ENCODE data around the gene KPNA1. TPM values are rescaled to one million over a fixed set of nuclear protein-coding genes. Genes with fewer than 3 reads are reported as not detected.
A peak's percentile ranks its signal among the peaks of the same experiment; 100 is the strongest.

The KPNA1 gene
- total RNA-seq, 1 donor from 2014 or later = 86.8 TPM

- Mint-ChIP-seq H3K4me1 (peaks cover 15% of the 10 kb centered on the region), H3K36me3 (ENCODE audit: low read depth) (peaks cover 7% of the 10 kb centered on the region), H3K9me3 (no peaks in the 10 kb centered on the region), H3K27ac (ENCODE audit: unreplicated experiment) (no peak overlapping the region), H3K27me3 (ENCODE audit: low read depth) (no peaks in the 10 kb centered on the region), H3K4me3 (no peak overlapping the region)
- no peak for DNase-seq (ENCODE audit: low read depth, low spot score)
- no peak for TF ChIP-seq CTCF (conservative IDR thresholded peaks at IDR 0.05)
These were observed 48.0 kb downstream of the KPNA1 start for GRCh38 chr3:122466701-122467240.

DNA sequence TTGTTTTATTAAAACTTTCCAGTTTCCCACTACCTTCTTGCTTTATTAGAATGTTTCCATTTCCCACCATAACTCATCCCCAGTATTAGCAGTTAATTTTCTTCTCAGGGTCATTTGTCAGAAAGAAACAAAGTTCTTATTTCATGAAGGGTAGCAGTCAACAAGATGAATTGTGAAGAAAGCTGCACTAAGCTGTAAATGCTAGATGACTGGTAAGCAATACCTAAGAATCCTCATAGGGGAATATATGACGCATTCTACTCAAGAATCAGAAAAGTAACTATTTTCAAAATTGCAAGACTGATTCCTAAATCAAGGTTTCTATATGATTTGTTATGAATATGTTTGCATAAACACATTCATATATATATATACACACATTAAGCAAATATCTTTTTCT is 50.1 kb downstream of the KPNA1 start:
- Mint-ChIP-seq H3K4me1 (peaks cover 14% of the 10 kb centered on the region), H3K27ac (ENCODE audit: unreplicated experiment) (no peak overlapping the region), H3K36me3 (ENCODE audit: low read depth) (peaks cover 7% of the 10 kb centered on the region), H3K9me3 (no peaks in the 10 kb centered on the region), H3K4me3 (no peak overlapping the region), H3K27me3 (ENCODE audit: low read depth) (no peaks in the 10 kb centered on the region)
- TF ChIP-seq CTCF (conservative IDR thresholded peaks at IDR 0.05) = no peak
- no peak for DNase-seq (ENCODE audit: low read depth, low spot score)

DNA sequence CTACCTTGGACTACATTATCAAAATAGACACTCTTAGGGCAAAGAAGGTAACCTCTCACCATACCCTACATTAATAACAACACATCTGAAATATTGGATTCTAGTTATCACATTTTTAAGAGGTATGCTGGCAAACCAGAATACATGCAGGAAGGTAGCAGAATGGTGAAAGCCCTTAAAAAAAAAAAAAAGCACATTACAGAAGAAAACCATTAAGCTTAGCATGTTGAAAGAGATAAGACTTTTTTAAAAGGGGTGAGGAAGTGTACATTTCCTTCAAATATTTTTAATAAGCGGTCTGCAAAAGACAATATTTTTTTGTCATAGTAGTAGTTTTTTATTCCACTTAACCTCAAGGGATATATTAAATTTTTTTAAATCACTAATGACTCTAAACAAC is 52.3 kb downstream of the KPNA1 start:
- no peak for DNase-seq (ENCODE audit: low read depth, low spot score)
- peaks cover 7% of the 10 kb centered on the region for H3K36me3 Mint-ChIP-seq (ENCODE audit: low read depth)

GRCh38 chr3:122461806-122462205 is 52.9 kb downstream of the KPNA1 start:
- no peak for DNase-seq (ENCODE audit: low read depth, low spot score)
- Mint-ChIP-seq H3K4me3 (no peak overlapping the region), H3K36me3 (ENCODE audit: low read depth) (peaks cover 4% of the 10 kb centered on the region), H3K27me3 (ENCODE audit: low read depth) (no peaks in the 10 kb centered on the region), H3K9me3 (no peaks in the 10 kb centered on the region), H3K27ac (ENCODE audit: unreplicated experiment) (no peak overlapping the region), H3K4me1 (no peaks in the 10 kb centered on the region)
- TF ChIP-seq CTCF (conservative IDR thresholded peaks at IDR 0.05) = no peak

More for the DNA sequence above, 52.3 kb downstream of the KPNA1 start:
- Mint-ChIP-seq H3K4me3 (no peak overlapping the region), H3K4me1 (no peaks in the 10 kb centered on the region), H3K27ac (ENCODE audit: unreplicated experiment) (no peak overlapping the region), H3K9me3 (no peaks in the 10 kb centered on the region), H3K27me3 (ENCODE audit: low read depth) (no peaks in the 10 kb centered on the region)
- no peak for TF ChIP-seq CTCF (conservative IDR thresholded peaks at IDR 0.05)

- no peak for DNase-seq (ENCODE audit: low read depth, low spot score)
- TF ChIP-seq CTCF (conservative IDR thresholded peaks at IDR 0.05) = peak; percentile 63
- no peaks in the 10 kb centered on the region for H3K27me3 Mint-ChIP-seq (ENCODE audit: low read depth)
- H3K4me3 Mint-ChIP-seq = no peak overlapping the region
- no peaks in the 10 kb centered on the region for H3K9me3 Mint-ChIP-seq
- no peak overlapping the region for H3K27ac Mint-ChIP-seq (ENCODE audit: unreplicated experiment)
- no peaks in the 10 kb centered on the region for H3K36me3 Mint-ChIP-seq (ENCODE audit: low read depth)
- no peaks in the 10 kb centered on the region for H3K4me1 Mint-ChIP-seq
These were observed 55.7 kb downstream of the KPNA1 start for GRCh38 chr3:122458992-122459391.

All from neural crest cell (in vitro differentiated cells).